ENCODE results near the gene PACRG.
"Not testable (repeated sequence)": the region's sequence is repeated elsewhere in the genome, so short reads cannot be mapped to it uniquely, and the experiment has no call there.

The PACRG gene

DNA sequence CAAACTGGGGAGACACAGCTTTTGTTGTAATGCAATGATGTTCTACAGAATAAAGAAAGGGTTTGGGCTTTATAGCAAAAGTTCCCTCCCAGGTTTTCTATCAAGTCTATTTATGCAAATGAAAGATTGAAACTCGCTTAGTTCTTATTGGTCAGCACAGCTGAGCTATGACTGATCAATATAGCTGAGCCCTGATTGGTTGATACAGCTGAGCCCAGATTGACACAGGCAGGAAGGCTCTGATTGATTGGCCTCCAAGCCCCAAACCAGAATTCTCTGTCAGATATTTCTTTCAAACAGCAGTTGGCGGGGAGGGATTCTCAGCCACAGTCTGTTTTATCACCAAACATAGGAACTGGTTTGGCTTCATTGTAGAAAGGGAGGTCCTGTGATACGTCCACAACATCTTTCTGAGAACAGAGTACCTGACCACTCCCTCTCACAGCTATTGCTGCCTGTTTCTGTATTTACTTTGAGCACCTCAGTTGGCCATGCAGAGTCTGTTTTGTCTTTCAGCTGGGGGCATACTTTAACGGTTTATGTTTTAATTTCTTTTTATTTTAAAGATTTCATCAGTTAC, 223.5 kb downstream of the PACRG start:
- DNase-seq: no peak

DNA sequence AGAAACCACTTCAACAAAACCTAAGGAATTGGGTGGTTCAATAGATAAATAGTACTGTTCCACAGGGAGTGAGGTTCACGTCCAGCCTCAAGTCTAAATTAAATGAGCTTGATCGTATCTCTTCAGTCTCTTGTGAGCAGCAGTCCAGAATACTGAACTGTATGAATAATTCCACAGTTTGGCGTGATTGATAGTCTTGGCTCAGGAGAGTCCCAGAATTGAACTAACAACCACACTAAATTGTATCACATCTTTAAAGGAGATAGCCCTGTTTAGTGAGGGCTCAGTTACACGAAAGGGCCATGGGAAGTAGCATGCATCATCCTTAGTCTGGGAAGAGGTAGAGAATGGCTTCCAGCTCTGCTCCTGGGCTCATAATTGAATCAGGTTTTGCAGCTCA, 224.6 kb downstream of the PACRG start:
- no peak for DNase-seq

DNA sequence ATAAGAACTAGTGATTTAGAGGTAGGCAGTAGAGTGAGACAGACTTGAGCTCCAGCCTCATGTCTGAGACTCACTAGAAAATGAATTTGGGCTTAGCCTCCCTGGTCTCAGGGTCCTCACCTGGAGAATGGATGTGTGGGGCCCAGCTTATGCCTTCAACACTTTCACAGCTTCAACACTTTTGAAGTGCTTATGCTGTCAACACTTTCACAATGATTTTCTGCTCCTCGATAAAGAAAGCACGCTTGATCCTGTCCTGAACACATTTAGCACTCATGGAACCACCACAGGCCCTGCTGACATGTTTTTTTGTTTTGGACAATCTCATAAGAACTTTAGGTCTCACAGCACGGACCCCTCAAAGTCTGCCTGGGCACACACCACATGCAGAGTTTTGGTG, 229.3 kb downstream of the PACRG start:
- DNase-seq: no peak

DNA sequence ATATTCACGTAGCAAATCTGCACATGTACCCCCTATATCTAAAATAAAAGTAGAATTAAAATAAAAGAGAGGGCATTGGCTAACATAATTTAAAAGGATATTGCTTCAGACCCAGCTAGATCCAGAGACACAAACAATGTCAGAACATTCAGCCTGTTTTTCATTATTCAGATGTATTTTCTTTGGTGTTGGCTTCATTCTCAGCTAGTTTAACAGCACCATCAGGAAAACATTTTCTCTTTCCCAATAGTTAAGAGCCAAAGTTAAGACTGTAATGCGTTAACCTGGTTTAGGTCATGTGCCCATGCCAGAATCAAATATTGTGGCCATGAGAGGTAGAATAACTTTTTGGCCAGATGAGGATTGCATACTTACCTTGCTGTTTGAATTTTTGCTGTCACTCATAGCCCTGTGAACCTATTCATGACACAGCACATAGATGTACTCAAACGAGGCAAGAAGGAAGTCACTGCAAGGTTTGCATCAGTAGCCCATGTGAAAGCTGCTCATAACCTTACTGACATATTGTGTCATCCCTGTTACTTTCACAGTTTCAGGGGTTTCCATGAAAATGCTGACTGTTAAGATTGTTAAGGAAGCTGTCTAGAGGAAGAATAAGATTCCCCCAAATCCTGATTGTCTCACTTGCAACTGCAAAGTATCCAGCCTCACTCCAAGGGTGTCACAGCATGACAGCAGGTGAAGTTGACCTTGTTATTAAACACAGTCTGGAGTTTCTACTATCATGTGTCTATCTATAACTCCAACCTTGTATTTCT, 233.1 kb downstream of the PACRG start:
- DNase-seq: no peak

DNA sequence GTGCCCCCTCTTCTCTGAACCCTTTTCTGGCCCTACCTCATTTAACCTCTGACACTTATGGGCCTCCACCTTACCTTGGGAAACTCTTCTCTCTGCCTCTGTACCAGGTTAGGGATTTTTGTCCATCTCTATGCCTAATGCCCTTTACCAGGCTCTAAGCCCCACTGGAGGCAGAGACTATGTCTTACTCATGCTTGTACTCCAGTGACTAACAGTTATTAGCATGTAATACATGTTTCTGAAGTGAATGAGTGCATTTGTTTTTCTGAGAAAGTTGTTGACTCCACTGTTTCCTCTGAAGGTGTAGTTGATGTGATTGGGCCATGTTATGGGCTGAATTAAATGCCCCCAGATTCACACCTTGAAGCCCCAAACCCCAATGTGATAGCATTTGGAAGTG, 234.3 kb downstream of the PACRG start:
- no peak for DNase-seq

DNA sequence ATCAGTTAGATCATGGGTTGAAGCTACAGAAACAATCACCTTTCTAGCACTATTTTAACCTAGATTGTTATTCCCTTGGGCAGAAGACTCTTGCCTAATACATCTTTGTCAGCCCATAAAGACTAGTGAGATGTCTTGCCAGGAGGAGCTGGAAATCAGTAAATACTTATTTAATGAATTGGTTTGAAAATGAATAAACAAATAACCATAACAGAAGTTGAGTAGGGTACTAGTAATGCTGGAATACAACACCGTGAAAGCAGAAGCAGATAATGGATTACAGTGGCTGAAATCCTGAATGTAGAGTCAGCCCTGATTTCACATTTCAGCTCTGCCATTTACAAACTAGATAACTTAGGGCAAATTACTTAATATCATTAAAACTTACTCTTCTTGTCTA, 236.1 kb downstream of the PACRG start:
- DNase-seq: no peak

DNA sequence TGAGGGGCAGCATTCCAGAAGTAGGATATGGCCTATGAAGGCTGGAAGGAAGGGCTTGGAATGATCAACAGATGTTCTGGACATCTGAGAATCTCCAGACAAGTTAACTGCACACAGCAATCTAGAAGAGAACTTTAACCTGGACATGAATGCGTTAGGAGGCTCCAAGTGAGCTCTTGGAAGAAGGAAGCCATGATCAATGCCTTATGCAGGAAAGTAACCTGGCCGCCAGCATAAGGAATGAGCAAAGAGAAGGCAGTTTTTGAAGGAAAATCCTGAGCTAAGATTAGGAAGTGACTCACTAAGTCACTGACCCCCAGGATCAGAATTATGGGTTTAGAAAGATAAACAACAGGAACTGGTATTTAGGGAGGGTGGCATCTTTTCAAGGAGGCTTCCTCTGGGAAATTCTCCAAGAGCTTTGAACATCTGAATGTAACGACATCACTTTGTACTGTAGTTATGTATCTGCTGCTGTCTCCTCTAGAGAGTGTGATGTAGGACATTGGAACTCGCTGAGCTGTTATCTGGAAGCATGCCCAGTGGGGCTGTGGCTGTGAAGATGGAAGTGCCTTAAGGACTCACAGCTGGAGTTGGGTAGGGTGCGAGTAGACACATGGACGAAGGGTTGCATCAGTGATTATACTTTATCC, 236.8 kb downstream of the PACRG start:
- no peak for DNase-seq

DNA sequence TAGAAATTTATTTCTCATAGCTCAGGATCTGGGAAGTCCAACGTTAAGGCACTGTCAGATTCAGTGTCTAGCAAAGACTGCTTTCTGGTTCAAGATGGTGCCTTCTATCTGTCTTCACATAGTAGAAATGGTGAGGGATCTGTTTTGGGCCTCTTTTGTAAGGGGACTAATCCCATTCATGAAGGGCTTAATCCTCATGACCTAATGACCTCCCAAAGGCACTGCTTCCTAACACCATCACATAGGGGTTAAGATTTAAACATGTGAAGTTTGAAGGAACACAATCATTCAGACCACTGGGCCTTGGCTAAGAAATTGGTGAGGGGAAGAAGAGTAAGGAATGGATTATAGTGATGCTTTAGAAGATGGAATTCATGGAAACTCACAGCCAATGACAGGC, 237.6 kb downstream of the PACRG start:
- DNase-seq: no peak

DNA sequence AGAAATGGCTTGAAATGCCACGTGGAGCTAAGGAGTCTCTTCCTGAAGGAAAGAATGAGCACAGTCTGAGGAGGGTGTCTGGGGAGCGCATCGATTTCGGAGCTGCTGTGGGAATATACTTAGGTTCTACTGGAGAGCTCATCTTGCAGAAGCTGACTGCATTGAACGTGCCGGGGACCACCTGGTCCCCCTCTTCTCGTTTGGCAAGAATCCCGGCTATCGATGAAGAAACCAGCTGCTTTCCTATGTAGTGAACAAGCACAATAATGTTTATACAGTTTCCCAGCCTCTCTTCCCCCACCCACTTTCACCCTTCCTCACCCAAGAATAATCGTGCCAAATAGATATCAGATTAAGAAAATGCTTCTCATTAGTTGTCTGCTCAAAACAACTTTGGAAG, 242.5 kb downstream of the PACRG start:
- DNase-seq: no peak

DNA sequence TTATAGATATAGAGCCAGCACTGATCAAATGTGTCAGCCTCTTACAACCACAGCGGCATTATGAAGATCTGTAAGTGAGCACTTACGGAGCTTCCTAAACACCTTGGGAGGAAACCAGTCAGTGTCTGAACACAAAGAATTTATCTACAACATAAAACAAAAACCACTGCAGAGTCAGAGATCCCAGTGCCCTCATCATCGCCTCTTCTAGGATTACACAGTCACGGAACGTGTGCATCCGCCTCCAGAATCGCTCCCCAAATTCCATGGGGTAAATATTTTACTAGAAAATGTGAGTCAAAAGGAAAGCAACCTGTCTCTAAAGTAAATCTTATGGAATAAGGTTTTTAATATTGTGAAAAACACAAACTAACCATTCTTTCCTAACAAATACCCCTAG, 243.6 kb downstream of the PACRG start:
- DNase-seq: no peak

DNA sequence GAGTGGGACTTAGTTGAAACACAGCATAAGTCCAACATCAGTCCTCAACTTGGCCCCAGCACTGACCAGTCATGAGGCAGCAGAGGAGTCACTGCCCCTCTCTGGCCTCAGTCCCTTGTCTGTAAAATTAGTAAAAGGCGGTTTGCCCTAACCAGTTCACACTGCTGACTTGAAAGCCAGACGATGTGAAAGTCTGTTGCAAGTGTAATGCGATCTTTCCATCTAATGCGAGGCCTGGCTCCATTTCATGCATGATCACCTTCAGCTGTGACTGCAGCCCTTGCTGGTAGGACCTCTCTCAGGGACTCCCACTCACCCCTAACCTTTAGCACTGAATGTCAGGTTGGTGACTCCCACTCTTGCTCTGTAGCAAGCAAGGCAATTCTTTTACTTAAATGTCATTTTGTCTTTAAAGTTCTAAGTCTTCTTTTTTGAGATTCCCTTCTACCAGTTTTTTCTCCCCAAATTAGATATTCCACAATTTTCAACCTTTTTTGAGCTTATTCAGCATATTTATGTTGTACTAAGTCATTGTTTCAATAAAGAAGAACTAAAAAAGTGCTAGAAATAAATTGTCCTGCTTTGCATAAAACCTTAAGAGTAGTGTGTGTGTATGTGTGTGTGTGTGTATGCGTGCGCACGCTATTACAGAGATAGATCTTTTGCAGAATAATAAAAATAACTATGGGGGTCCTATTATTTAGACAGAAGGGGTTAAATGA, 245.5 kb downstream of the PACRG start:
- DNase-seq: no peak

DNA sequence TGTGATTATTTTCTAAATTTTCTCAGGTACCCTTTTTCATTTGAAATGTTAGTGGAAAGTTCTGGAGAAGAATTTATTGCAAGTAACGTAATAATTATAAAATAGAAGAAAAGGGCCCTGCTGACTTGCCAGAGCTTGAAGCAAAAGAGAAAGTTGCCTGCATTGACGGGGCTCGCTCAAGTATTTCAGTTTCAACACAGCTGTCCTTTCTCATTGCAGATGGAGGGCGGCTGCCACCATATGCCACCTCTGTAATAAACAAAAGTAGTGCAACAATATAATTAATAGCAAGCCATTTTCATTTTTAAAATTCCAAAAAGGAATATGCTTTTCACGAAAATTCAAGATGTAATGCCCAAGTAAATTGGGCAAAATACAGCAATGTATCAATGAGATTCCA, 246.2 kb downstream of the PACRG start:
- no peak for DNase-seq

DNA sequence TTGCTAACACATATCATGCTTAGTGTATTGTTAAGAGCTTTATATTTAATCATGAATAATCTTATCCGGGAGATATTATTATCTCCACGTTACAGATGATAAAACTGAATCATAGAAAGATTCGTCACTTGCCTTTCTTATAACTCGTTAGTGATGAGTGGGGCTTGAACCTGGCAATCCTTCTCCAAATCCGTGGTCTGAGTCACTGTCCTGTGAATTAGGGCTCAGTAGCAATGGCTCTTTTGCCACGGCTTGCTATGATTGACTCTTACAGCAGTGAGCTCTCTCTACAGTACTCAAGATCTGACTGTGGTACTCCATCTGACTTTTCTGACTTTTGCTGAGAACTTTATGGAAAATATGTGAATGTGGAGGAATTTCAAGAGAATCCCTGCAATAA, 246.9 kb downstream of the PACRG start:
- DNase-seq: no peak

DNA sequence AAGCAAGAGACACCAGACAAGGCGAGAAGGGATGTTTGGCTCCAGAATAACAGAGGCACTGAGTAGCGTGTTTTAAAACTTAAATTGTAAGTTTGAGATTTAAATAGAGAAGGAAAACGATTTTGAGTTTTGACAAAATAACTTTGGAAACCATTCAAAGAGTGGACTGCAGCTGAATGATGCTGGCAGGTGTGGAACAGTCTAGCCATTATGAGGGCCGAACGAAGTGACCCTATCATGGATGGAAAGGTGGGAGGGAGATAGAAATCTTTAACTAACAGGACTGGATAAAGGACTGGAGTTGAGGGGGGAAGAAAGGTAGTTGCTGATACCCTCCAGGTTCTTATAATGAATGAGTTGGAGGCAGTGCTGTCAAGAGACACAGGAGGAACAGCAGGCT, 248.4 kb downstream of the PACRG start:
- no peak for DNase-seq

DNA sequence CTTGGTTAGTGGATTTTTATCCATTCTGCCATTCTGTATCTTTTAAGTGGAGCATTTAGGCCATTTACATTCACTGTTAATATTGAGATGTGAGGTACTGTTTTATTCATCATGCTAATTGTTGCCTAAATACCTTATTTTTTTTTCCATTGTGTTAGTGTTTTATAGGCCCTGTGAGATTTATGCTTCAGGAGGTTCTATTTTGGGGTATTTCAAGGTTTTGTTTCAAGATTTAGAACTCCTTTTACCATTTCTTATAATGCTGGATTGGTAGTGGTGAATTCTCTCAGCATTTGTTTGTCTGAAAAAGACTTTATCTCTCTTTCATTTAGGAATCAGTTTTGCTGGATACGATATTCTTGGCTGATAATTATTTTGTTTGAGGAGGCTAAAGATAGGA, 255.5 kb downstream of the PACRG start:
- not testable (repeated sequence) for DNase-seq

DNA sequence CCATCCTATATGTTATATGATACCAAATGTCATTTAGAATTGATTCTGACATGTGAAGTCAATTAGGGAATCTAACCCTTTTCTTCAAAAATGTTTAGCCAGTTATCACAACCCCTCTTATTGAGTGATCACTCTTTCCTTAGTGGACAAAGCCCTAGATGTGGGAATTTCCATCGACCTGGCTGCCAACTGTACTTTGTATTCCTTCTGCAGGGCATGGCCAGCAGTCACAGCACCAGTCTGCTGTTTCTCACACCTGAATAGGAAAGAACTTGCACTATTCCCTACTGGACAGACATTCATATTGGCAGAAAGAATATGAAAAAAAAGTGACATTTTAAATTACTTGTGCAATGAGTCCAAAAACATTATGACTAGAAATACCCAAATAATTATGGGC, 271.0 kb downstream of the PACRG start:
- DNase-seq: no peak

DNA sequence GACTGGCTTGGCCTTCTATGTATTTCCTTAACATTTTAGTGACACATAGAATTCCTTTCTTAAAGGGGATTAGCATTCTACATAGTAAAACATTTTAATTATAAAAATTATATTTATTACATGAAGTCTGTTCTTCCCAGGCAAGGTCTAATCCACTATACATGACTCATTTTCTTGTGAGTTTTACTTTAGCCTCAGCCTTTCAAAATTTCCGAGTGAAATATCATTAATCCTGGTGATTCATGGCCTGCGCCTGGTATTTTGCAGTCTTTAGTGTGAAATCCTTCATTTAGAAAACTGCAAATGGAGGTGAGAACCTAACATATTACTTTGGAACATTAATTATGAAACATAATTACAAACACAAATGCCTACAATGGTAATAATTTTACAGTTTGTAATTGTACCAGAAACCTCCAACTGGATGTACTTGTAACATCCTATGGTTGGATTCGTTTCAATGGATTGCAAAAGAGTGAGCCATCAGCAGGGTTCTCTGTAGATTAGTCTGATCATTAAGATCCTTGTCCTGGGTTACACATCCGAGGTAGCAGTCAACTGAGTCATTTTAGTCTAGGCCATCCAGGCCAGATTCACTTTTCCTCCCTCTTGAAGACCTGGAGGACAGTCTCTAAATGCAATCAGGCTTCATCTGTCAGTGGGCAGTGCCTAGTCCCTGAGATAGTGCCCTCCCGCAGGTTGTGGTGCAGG, 272.0 kb downstream of the PACRG start:
- no peak for DNase-seq

DNA sequence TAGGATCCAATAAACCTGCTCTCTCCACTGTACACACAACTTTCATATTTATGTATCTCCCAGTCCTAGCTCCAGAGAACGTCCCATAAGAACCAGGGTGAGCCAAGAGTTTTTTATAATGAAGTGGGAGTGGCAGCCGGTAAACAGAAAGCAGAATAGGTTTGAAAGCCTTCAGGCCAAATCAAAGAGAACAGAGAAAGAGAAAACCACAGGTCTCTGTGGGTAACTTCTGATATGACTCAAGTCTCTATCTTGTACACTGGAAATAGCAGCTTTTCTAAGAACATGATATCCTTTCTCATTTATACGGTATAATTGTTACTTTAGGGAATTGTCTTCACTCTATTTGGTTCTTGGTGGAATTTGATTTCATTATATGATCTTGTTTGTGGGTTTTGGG, 273.6 kb downstream of the PACRG start:
- DNase-seq: no peak

DNA sequence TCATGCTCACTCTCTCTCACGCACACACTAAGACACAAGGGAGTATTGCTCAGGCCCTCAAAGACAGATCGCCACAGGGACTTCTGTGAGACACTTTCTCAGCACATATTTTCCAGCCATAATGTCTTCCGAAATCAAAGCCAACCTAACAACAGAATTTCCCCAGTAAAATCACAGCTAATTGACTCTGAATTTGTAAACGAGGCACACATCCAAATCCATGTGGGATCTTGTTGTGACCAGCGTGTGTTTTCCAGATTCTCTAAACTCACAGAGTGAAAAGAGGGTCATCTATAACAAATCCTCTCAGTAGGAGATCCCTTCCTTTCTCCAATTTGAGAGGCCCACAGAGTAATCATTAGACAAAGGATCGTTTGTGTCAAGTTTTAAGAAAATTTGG, 280.4 kb downstream of the PACRG start:
- no peak for DNase-seq

DNA sequence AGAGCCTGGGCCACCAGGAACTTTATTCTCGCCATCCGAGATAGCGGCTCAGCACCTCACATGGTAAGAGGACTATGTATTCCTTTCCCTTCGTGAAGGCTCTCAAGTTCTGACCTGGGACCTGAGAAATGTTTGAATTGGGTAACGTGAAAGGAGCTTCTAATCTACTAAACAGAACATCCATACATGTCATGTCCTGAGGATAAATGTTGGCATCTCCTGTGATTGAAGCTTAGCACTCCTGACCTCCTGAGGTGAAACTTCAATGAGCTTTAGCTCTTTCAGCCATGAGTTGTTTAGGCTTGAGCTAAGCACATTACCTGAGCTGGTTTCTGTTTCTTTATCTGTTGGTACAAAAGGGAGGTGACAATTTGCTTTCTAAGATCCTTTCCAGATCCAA, 280.9 kb downstream of the PACRG start:
- no peak for DNase-seq

DNA sequence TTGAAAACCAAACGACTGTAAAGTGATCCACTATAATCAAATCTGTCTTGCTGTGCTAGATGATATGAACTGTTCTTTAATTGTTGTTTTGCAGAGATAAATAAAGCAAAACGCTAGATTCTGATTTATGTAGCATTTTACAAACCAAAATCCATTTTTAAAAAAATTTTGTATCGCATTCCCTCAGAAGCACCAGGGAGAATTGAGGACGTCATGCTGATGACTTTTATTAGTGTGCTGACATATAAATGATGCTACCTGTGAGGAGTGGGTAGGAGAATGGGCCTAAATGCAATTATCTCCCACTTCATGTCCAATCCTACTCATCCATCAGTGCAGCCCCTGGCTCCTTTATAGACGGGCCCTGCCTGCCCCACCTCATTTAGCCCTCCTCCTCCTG, 282.4 kb downstream of the PACRG start:
- DNase-seq: no peak

DNA sequence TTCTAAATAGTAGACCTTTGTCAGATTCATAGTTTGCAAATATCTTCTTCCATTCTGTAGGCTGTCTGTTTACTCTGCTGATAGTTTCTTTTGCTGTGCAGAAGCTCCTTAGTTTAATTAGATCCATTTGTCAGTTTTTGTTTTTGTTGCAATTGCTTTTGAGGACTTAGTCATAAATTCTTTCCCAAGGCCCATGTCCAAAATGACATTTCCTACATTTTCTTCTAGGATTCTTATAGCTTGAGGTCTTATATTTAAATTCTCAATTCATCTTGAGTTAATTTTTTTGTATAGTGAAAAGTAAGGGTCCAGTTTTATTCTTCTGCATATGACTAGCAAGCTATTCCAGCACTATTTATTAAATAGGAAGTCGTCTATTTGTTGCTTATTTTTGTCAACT, 287.0 kb downstream of the PACRG start:
- no peak for DNase-seq

DNA sequence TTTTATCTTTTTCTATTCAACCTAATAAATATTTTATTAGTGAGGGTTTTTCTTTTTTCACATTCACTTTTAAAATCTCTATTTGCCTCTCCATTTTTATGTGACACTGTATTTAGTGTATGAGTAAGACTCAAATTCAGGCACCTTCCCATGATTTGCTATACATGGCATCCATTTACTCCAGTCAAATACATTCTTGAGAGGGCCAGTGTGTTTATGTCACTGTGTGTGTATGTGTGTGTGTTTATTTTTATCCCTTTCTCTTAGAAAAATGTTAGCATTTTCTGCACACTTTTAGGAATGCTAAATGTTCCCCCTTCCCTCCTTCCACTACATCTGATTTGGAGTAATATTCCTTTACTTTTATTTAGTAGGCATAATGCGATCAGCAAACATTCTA, 290.0 kb downstream of the PACRG start:
- DNase-seq: no peak
